ENCODE measurements around the gene ESPN. TPM values are rescaled to one million over a fixed set of nuclear protein-coding genes. Genes with fewer than 3 reads are reported as not detected.

The ESPN gene
- total and polyA plus RNA-seq, 10 of the 15 experiments (the other 5 are each of a cell fraction or from before 2014, with no cell fraction given), result 0.18 to 0.71 (median 0.59) TPM; not detected in 7

- 2% methylated on average over 63 of the region's 87 CpGs for WGBS (ENCODE audit: insufficient coverage, insufficient replicate concordance, low lambda C conversion rate, missing lambda C conversion rate)
- Histone ChIP-seq H3K27me3 (replicated peaks in 1 of 2; ENCODE audit: control insufficient read depth in 2 of 2, insufficient read depth in 2 of 2, low read length in 1 of 2) (no peaks in the 10 kb centered on the region), H4K20me1 (ENCODE audit: control insufficient read depth, insufficient read depth) (no peaks in the 10 kb centered on the region), H2AFZ (ENCODE audit: control insufficient read depth, low read depth, low read length) (peak within 1 kb of the TSS; percentile 88), H3K79me2 (ENCODE audit: control insufficient read depth, insufficient read depth, low read length) (peaks cover 23% of the 10 kb centered on the region), H3K4me2 (ENCODE audit: control insufficient read depth, insufficient read depth) (peak within 1 kb of the TSS; percentile 96), H3K27ac (ENCODE audit: control insufficient read depth, insufficient read depth) (peak within 1 kb of the TSS; percentile 61), H3K4me1 (ENCODE audit: control insufficient read depth, insufficient read depth, low read length) (peaks cover 9% of the 10 kb centered on the region), H3K9me3 (replicated peaks; ENCODE audit: control insufficient read depth, insufficient read depth, low read length) (no peaks in the 10 kb centered on the region), H3K4me3 (peak within 1 kb of the TSS; percentile 89), H3K9ac (ENCODE audit: control insufficient read depth, insufficient read depth, low read length) (peak within 1 kb of the TSS; percentile 55), H3K36me3 (ENCODE audit: control insufficient read depth in 2 of 2, insufficient read depth in 2 of 2, low read length in 1 of 2) (no peaks in the 10 kb centered on the region)
- POLR2A ChIA-PET, result interaction anchor here (0.6 to 3.7 kb wide), 9 partner anchors 9 to 194 kb away, joined by 3 to 27 read pairs (median 5); no protein-coding TSS in a partner anchor
- SMC1A ChIA-PET (ENCODE audit: uncharacterized antibody, unreplicated experiment), result interaction anchor here (0.6 to 3.8 kb wide), 6 partner anchors 10 to 156 kb away, joined by 3 to 17 read pairs (median 7); no protein-coding TSS in a partner anchor
- peak; percentile 92 for ATAC-seq
- no TSS peak for BruUV-seq (replicated peaks)
- peak; percentile 57 for FAIRE-seq
- peak; percentile 25 for DNase-seq (ENCODE audit: low read depth, low spot score)
- RAD21 ChIA-PET (ENCODE audit: unreplicated experiment), result interaction anchor here (0.6 to 5.2 kb wide), 11 partner anchors 21 to 192 kb away, joined by 3 to 54 read pairs (median 4); no protein-coding TSS in a partner anchor
- in situ Hi-C loops (cut with MboI), result no loop called here
- CTCF ChIA-PET, result interaction anchor here (0.7 to 21.2 kb wide), 10 partner anchors 9 to 194 kb away, joined by 3 to 276 read pairs (median 6); partner anchors contain the start of gene RPL22
- intact Hi-C loops (cut with micrococcal nuclease; ENCODE audit: unreplicated experiment), result loop anchor here (5.0 kb wide), 1 partner anchor 36 kb away; no protein-coding TSS in a partner anchor
- peak; percentile 14; the same call in 1 of the 2 replicates for TF ChIP-seq TAF1 (IDR thresholded peaks at IDR 0.05; ENCODE audit: borderline replicate concordance, low read depth, low read length)
- no peak for TF ChIP-seq SMC3 (IDR thresholded peaks at IDR 0.05; ENCODE audit: borderline replicate concordance, low read length)
- TF ChIP-seq SP1 (IDR thresholded peaks at IDR 0.05; ENCODE audit: low read depth, low read length), result no peak
- TF ChIP-seq PAX5 (IDR thresholded peaks at IDR 0.05; ENCODE audit: borderline replicate concordance, low read depth, low read length), result no peak
- TF ChIP-seq POLR2AphosphoS5 (IDR thresholded peaks at IDR 0.05; ENCODE audit: low read length), result no peak; the same call in none of the 2 replicates
- TF ChIP-seq RCOR1 (conservative IDR thresholded peaks at IDR 0.05; ENCODE audit: low read depth, low read length), result no peak
- TF ChIP-seq ZNF207 (IDR thresholded peaks at IDR 0.05; ENCODE audit: borderline replicate concordance), result no peak
- TF ChIP-seq KAT2A (conservative IDR thresholded peaks at IDR 0.05; ENCODE audit: control insufficient read depth, low read depth, low read length), result no peak
- TF ChIP-seq CEBPZ (IDR thresholded peaks at IDR 0.05; ENCODE audit: low read depth, low read length), result no peak
- TF ChIP-seq, protein P1, sequence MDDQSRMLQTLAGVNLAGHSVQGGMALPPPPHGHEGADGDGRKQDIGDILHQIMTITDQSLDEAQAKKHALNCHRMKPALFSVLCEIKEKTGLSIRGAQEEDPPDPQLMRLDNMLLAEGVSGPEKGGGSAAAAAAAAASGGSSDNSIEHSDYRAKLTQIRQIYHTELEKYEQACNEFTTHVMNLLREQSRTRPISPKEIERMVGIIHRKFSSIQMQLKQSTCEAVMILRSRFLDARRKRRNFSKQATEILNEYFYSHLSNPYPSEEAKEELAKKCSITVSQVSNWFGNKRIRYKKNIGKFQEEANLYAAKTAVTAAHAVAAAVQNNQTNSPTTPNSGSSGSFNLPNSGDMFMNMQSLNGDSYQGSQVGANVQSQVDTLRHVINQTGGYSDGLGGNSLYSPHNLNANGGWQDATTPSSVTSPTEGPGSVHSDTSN (IDR thresholded peaks at IDR 0.05; ENCODE audit: insufficient replicate concordance, low read depth, low read length), result no peak
- no peak for TF ChIP-seq WRNIP1 (IDR thresholded peaks at IDR 0.05; ENCODE audit: borderline replicate concordance, low read depth, low read length)
- no peak for TF ChIP-seq KLF5 (IDR thresholded peaks at IDR 0.05; ENCODE audit: partially characterized antibody)
- no peak for TF ChIP-seq CHD1 (IDR thresholded peaks at IDR 0.05; ENCODE audit: low read depth, low read length)
- TF ChIP-seq IKZF1 (conservative IDR thresholded peaks at IDR 0.05), result peak; percentile 67
- no peak for TF ChIP-seq TCF3 (IDR thresholded peaks at IDR 0.05; ENCODE audit: borderline replicate concordance, insufficient read depth, low read depth, low read length)
- TF ChIP-seq E4F1 (IDR thresholded peaks at IDR 0.05; ENCODE audit: borderline replicate concordance, partially characterized antibody), result no peak
These were observed 31.0 kb upstream of the ESPN start, which contains the start of gene ACOT7 for GRCh38 chr1:6393400-6394187. TSS of gene ACOT7 (minus strand) at chr1:6393767. CDS start at chr1:6393399, 368 bp downstream.

Data from GM12878 (cell line).